Measurements from ENCODE around the gene WSCD2. TPM values are rescaled to one million over a fixed set of nuclear protein-coding genes. Genes with fewer than 3 reads are reported as not detected.

WSCD2 gene
- polyA plus RNA-seq, 1 donor from 2014 or later: 5.8 TPM

GRCh38 chr12:108120863-108121165 is 8.3 kb upstream of the WSCD2 start (continued):
- TF ChIP-seq CTCF (IDR thresholded peaks at IDR 0.05; ENCODE audit: poor library complexity, severe bottlenecking): no peak

- Histone ChIP-seq H2AFZ (ENCODE audit: low read depth, low read length) (no peak overlapping the region), H3K27me3 (ENCODE audit: insufficient read depth, low read depth, low read length) (no peaks in the 10 kb centered on the region)
Measured at GRCh38 chr12:108121320-108121719, 7.8 kb upstream of the WSCD2 start.

More at GRCh38 chr12:108121320-108121719, 7.8 kb upstream of the WSCD2 start:
- Histone ChIP-seq H3K4me3 (ENCODE audit: low read length) (no peak overlapping the region), H3K4me2 (ENCODE audit: low read length) (no peak overlapping the region), H3K9me3 (ENCODE audit: low read length) (no peaks in the 10 kb centered on the region), H3F3A (ENCODE audit: insufficient read depth, low read length, poor library complexity, severe bottlenecking) (no peaks in the 10 kb centered on the region), H3K36me3 (ENCODE audit: insufficient read depth, low read length) (no peaks in the 10 kb centered on the region), H3K9ac (ENCODE audit: low read length) (no peak overlapping the region), H4K20me1 (ENCODE audit: insufficient read depth) (no peaks in the 10 kb centered on the region), H3K27ac (ENCODE audit: low read length) (no peak overlapping the region), H3K9me2 (ENCODE audit: insufficient read depth, low read length) (no peaks in the 10 kb centered on the region), H3K79me2 (replicated peaks; ENCODE audit: insufficient read depth, low read length) (no peaks in the 10 kb centered on the region)
- TF ChIP-seq MXI1 (conservative IDR thresholded peaks at IDR 0.05; ENCODE audit: poor library complexity, severe bottlenecking) (no peak), EZH2 (IDR thresholded peaks at IDR 0.05; ENCODE audit: borderline replicate concordance, insufficient read depth, low read length, poor library complexity, severe bottlenecking) (no peak), EP300 (conservative IDR thresholded peaks at IDR 0.05; ENCODE audit: poor library complexity, severe bottlenecking) (no peak), REST (IDR thresholded peaks at IDR 0.05; ENCODE audit: borderline replicate concordance) (no peak), SMC3 (conservative IDR thresholded peaks at IDR 0.05; ENCODE audit: poor library complexity) (no peak), RAD21 (conservative IDR thresholded peaks at IDR 0.05) (no peak), POLR2AphosphoS5 (IDR thresholded peaks at IDR 0.05) (no peak), CTCF (IDR thresholded peaks at IDR 0.05; ENCODE audit: poor library complexity, severe bottlenecking) (no peak), TAF1 (IDR thresholded peaks at IDR 0.05; ENCODE audit: low read depth) (no peak)

Measured in neural cell (in vitro differentiated cells).